Liver (tissue), 9 donors: ENCODE results near the gene VEGFD. TPM values are rescaled to one million over a fixed set of nuclear protein-coding genes. Genes with fewer than 3 reads are reported as not detected.

Experiments
- DNase-seq: peaks from one replicate; pipeline ENCODE4 v3.0.0-alpha.2; 2017; ENCODE audit warnings: low spot score
- H3K27ac ChIP-seq, 2 donors: one replicate each; pipeline ENCODE4 v1.7.0; 2013; ENCODE audit warnings: inconsistent platforms in 2 of 2, low read length in 2 of 2, control low read depth in 1 of 2, low read depth in 1 of 2, mild to moderate bottlenecking in 1 of 2
- H3K27me3 ChIP-seq, 4 donors: one replicate each; pipeline versions ENCODE4 v1.6.1 to v1.7.0; 2013; ENCODE audit warnings: low read length in 3 of 4, inconsistent platforms in 1 of 4, mild to moderate bottlenecking in 1 of 4, moderate library complexity in 1 of 4; ENCODE audit not compliant: control insufficient read depth in 4 of 4, insufficient read depth in 4 of 4
- H3K36me3 ChIP-seq, 4 donors: one replicate each; pipeline versions ENCODE4 v1.6.1 to v1.7.0; 2013; ENCODE audit warnings: low read length in 3 of 4, mild to moderate bottlenecking in 3 of 4, low read depth in 1 of 4, moderate library complexity in 1 of 4; ENCODE audit not compliant: control insufficient read depth in 4 of 4, insufficient read depth in 3 of 4
- H3K4me1 ChIP-seq, 4 donors: one replicate each; pipeline versions ENCODE4 v1.6.1 to v1.7.0; 2013; ENCODE audit warnings: low read length in 3 of 4, mild to moderate bottlenecking in 3 of 4, moderate library complexity in 1 of 4; ENCODE audit not compliant: control insufficient read depth in 4 of 4, insufficient read depth in 4 of 4
- H3K4me3 ChIP-seq, 3 donors: one replicate each; pipeline versions ENCODE4 v1.6.1 to v1.7.0; 2013; ENCODE audit warnings: low read length in 3 of 3, control low read depth in 1 of 3, low read depth in 1 of 3, mild to moderate bottlenecking in 1 of 3
- H3K9ac ChIP-seq, 2 donors: one replicate each; pipeline ENCODE4 v1.7.0; 2013; ENCODE audit warnings: low read length in 2 of 2, mild to moderate bottlenecking in 2 of 2, moderate library complexity in 2 of 2, control low read depth in 1 of 2, low read depth in 1 of 2
- H3K9me3 ChIP-seq, 4 donors: one replicate each; pipeline versions ENCODE4 v1.6.1 to v1.7.0; 2013; ENCODE audit warnings: low read length in 3 of 4; ENCODE audit not compliant: control insufficient read depth in 4 of 4
- EGR1 ChIP-seq, 2 donors: IDR thresholded peaks; 2 replicates each; pipeline ENCODE4 v1.6.1; 2016 to 2018; ENCODE audit warnings: antibody characterized with exemption in 2 of 2, low read depth in 2 of 2
- FOXA1 ChIP-seq: IDR thresholded peaks from 2 replicates; pipeline ENCODE4 v1.6.1; 2016; ENCODE audit warnings: antibody characterized with exemption
- FOXA2 ChIP-seq: IDR thresholded peaks from 2 replicates; pipeline ENCODE4 v1.6.1; 2016; ENCODE audit warnings: antibody characterized with exemption
- GABPA ChIP-seq, 2 donors: IDR thresholded peaks in 1 of 2; conservative IDR thresholded peaks in 1 of 2; 2 replicates each; pipeline ENCODE4 v1.6.1; 2016; ENCODE audit warnings: antibody characterized with exemption in 2 of 2, mild to moderate bottlenecking in 1 of 2, moderate library complexity in 1 of 2
- HNF4A ChIP-seq, 2 donors: conservative IDR thresholded peaks; 2 replicates each; pipeline ENCODE4 v1.6.1; 2016; ENCODE audit warnings: antibody characterized with exemption in 2 of 2, mild to moderate bottlenecking in 2 of 2
- HNF4G ChIP-seq: IDR thresholded peaks from 2 replicates; pipeline ENCODE4 v1.6.1; 2016; ENCODE audit warnings: antibody characterized with exemption
- JUND ChIP-seq, 2 donors: IDR thresholded peaks; 2 replicates each; pipeline ENCODE4 v1.6.1; 2016; ENCODE audit warnings: antibody characterized with exemption in 2 of 2
- NR2F2 ChIP-seq: IDR thresholded peaks from 2 replicates; pipeline ENCODE4 v1.6.1; 2016; ENCODE audit warnings: antibody characterized with exemption
- RAD21 ChIP-seq, 2 donors: IDR thresholded peaks; 2 replicates each; pipeline ENCODE4 v1.6.1; 2016; ENCODE audit warnings: antibody characterized with exemption in 2 of 2, mild to moderate bottlenecking in 2 of 2
- RXRA ChIP-seq, 2 donors: IDR thresholded peaks; 2 replicates each; pipeline ENCODE4 v1.6.1; 2017 to 2018; ENCODE audit warnings: antibody characterized with exemption in 2 of 2, mild to moderate bottlenecking in 1 of 2
- SP1 ChIP-seq: IDR thresholded peaks from 2 replicates; pipeline ENCODE4 v1.6.1; 2018; ENCODE audit warnings: antibody characterized with exemption, mild to moderate bottlenecking
- TAF1 ChIP-seq: conservative IDR thresholded peaks from 2 replicates; pipeline ENCODE4 v1.6.1; 2016; ENCODE audit warnings: antibody characterized with exemption, mild to moderate bottlenecking
- YY1 ChIP-seq: IDR thresholded peaks from 2 replicates; pipeline ENCODE4 v1.6.1; 2016; ENCODE audit warnings: antibody characterized with exemption, mild to moderate bottlenecking
- WGBS: extraction: QIAGEN DNeasy Blood & Tissue Kit; methylation state at CpG from one replicate; pipeline ENCODE4 v1.1.7; 2013; 5-methylcytosine and 5-hydroxymethylcytosine counted together
- polyA plus RNA-seq, 2 donors: library from polyadenylated mRNA; stranded (reverse) in 1 of 2; unstranded in 1 of 2; fragments of 200-250 nt in 1 of 2; fragments of >200 nt in 1 of 2; fragmentation: Nextera tagmentation in 1 of 2; extraction: Ambion mirVana in 1 of 2; gene quantifications; one replicate each; pipeline versions ENCODE4 v1.2.1 to v1.2.3, GENCODE V29; 2013 to 2015
- total RNA-seq, 2 donors: library from RNA; depleted of rRNA; stranded (reverse); fragments of >200 nt; gene quantifications; one replicate each; pipeline ENCODE4 v1.2.3, GENCODE V29; 2014
- TF ChIP-seq, protein P1 (sequence below): IDR thresholded peaks from 2 replicates; pipeline ENCODE4 v1.6.1; 2016; ENCODE audit warnings: antibody characterized with exemption
- TF ChIP-seq, protein P2 (sequence below): fragments of 150-350 bp; IDR thresholded peaks from 2 replicates; pipeline ENCODE4 v1.5.1; 2017; ENCODE audit warnings: improper control_type of control experiment, low read depth, low read length; ENCODE audit not compliant: missing input control
- TF ChIP-seq, protein P3 (sequence below): IDR thresholded peaks from 2 replicates; pipeline ENCODE4 v1.6.1; 2016; ENCODE audit warnings: antibody characterized with exemption, mild to moderate bottlenecking
- TF ChIP-seq, protein P4 (sequence below): IDR thresholded peaks from 2 replicates; pipeline ENCODE4 v1.6.1; 2016; ENCODE audit warnings: antibody characterized with exemption
- TF ChIP-seq, protein P5 (sequence below): IDR thresholded peaks from 2 replicates; pipeline ENCODE4 v1.6.1; 2016; ENCODE audit warnings: antibody characterized with exemption
- donor health status: healthy.
- donor health status: healthy.
- donor health status: healthy.
- donor health status: healthy.
- donor health status: healthy.

VEGFD gene
- total and polyA plus RNA-seq, 4 donors, result 0.05 to 4.5 (median 0.64) TPM

DNA sequence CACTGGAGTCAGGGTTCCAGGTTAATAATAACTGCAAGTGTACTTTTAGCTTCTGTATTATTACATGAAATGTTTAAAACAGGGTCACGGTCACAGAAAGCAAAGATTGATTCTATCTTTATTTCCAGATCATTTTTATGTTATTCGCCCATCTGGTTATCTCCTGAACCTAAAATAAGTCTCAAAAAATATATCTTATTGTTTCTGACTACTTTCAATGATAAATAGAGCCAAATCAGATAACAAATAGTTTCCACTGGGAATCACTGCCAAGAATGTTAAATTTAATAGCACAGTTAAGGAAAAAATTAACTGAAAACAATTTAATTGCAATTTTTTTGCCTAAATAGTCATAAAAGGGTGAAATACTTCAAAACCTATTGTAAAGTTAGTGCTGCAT lies 17.2 kb upstream of the VEGFD start:
- Histone ChIP-seq H3K4me3 (no peak overlapping the region), H3K9me3 (peaks cover 0 to 4% (median 0%) of the 10 kb centered on the region in 4 donors), H3K9ac (no peak overlapping the region), H3K36me3 (no peaks in the 10 kb centered on the region), H3K4me1 (peaks cover 0 to 2% (median 0%) of the 10 kb centered on the region in 4 donors), H3K27ac (no peak overlapping the region), H3K27me3 (no peaks in the 10 kb centered on the region)
- DNase-seq, result no peak
- TF ChIP-seq HNF4A (conservative IDR thresholded peaks at IDR 0.05), result no peak
- TF ChIP-seq GABPA (IDR thresholded peaks at IDR 0.05 in 1 of 2, conservative IDR thresholded peaks at IDR 0.05 in 1 of 2), result no peak
- TF ChIP-seq FOXA1, result no peak
- TF ChIP-seq, protein P1, sequence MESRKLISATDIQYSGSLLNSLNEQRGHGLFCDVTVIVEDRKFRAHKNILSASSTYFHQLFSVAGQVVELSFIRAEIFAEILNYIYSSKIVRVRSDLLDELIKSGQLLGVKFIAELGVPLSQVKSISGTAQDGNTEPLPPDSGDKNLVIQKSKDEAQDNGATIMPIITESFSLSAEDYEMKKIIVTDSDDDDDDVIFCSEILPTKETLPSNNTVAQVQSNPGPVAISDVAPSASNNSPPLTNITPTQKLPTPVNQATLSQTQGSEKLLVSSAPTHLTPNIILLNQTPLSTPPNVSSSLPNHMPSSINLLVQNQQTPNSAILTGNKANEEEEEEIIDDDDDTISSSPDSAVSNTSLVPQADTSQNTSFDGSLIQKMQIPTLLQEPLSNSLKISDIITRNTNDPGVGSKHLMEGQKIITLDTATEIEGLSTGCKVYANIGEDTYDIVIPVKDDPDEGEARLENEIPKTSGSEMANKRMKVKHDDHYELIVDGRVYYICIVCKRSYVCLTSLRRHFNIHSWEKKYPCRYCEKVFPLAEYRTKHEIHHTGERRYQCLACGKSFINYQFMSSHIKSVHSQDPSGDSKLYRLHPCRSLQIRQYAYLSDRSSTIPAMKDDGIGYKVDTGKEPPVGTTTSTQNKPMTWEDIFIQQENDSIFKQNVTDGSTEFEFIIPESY, result no peak
- TF ChIP-seq TAF1, result no peak
- TF ChIP-seq, protein P2, sequence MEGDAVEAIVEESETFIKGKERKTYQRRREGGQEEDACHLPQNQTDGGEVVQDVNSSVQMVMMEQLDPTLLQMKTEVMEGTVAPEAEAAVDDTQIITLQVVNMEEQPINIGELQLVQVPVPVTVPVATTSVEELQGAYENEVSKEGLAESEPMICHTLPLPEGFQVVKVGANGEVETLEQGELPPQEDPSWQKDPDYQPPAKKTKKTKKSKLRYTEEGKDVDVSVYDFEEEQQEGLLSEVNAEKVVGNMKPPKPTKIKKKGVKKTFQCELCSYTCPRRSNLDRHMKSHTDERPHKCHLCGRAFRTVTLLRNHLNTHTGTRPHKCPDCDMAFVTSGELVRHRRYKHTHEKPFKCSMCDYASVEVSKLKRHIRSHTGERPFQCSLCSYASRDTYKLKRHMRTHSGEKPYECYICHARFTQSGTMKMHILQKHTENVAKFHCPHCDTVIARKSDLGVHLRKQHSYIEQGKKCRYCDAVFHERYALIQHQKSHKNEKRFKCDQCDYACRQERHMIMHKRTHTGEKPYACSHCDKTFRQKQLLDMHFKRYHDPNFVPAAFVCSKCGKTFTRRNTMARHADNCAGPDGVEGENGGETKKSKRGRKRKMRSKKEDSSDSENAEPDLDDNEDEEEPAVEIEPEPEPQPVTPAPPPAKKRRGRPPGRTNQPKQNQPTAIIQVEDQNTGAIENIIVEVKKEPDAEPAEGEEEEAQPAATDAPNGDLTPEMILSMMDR, result no peak
- 39% methylated on average over 2 of the region's 2 CpGs for WGBS

DNA sequence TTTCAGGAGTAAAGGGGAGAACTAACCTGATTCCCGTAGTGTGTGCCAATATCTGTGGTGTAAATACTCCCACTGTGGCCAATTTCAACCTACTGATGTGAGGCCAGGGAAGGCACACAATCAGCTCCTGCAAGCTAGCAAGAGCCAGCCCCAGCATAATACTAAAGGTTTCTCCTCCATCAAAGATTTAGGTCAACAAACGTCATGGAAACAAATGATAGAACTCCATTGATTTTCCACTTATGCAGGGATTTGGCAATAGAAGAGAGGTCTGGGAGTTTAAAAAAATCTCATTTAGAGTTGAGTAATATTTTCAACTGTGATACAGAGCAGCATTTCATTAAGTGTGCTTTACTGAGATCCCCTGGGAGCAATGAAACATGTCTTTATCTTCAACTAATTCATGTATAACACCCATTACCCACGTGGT lies 15.8 kb upstream of the VEGFD start:
- 34% methylated on average over 3 of the region's 3 CpGs for WGBS
- TF ChIP-seq GABPA (IDR thresholded peaks at IDR 0.05 in 1 of 2, conservative IDR thresholded peaks at IDR 0.05 in 1 of 2), result no peak
- TF ChIP-seq SP1, result peak; percentile 81
- TF ChIP-seq, protein P3, sequence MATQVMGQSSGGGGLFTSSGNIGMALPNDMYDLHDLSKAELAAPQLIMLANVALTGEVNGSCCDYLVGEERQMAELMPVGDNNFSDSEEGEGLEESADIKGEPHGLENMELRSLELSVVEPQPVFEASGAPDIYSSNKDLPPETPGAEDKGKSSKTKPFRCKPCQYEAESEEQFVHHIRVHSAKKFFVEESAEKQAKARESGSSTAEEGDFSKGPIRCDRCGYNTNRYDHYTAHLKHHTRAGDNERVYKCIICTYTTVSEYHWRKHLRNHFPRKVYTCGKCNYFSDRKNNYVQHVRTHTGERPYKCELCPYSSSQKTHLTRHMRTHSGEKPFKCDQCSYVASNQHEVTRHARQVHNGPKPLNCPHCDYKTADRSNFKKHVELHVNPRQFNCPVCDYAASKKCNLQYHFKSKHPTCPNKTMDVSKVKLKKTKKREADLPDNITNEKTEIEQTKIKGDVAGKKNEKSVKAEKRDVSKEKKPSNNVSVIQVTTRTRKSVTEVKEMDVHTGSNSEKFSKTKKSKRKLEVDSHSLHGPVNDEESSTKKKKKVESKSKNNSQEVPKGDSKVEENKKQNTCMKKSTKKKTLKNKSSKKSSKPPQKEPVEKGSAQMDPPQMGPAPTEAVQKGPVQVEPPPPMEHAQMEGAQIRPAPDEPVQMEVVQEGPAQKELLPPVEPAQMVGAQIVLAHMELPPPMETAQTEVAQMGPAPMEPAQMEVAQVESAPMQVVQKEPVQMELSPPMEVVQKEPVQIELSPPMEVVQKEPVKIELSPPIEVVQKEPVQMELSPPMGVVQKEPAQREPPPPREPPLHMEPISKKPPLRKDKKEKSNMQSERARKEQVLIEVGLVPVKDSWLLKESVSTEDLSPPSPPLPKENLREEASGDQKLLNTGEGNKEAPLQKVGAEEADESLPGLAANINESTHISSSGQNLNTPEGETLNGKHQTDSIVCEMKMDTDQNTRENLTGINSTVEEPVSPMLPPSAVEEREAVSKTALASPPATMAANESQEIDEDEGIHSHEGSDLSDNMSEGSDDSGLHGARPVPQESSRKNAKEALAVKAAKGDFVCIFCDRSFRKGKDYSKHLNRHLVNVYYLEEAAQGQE, result peak; percentile 48
- TF ChIP-seq TAF1, result peak; percentile 20
- no peak for TF ChIP-seq NR2F2
- TF ChIP-seq, protein P1, result peak; percentile 20
- TF ChIP-seq, protein P2, result no peak
- peak; percentile 41 to 45 for TF ChIP-seq HNF4A (conservative IDR thresholded peaks at IDR 0.05)
- peak; percentile 75 to 91 for TF ChIP-seq EGR1 (IDR thresholded peaks at IDR 0.05; ENCODE audit: low read depth in 2 of 2)
- no peak for TF ChIP-seq FOXA2
- TF ChIP-seq, protein P4, sequence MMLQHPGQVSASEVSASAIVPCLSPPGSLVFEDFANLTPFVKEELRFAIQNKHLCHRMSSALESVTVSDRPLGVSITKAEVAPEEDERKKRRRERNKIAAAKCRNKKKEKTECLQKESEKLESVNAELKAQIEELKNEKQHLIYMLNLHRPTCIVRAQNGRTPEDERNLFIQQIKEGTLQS, result peak; percentile 59
- TF ChIP-seq JUND (IDR thresholded peaks at IDR 0.05), result peak; percentile 63 to 67
- peak; percentile 37 for TF ChIP-seq YY1
- TF ChIP-seq, protein P5, sequence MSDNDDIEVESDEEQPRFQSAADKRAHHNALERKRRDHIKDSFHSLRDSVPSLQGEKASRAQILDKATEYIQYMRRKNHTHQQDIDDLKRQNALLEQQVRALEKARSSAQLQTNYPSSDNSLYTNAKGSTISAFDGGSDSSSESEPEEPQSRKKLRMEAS, result no peak
- peak; percentile 75 for TF ChIP-seq RXRA (IDR thresholded peaks at IDR 0.05)
- no peak for TF ChIP-seq FOXA1
- no peak for TF ChIP-seq HNF4G
- peak; percentile 25 to 28 for TF ChIP-seq RAD21 (IDR thresholded peaks at IDR 0.05)
- peaks cover 0 to 2% (median 0%) of the 10 kb centered on the region in 4 donors for H3K36me3 ChIP-seq
- H3K9me3 ChIP-seq, result peaks cover 0 to 4% (median 0%) of the 10 kb centered on the region in 4 donors
- H3K4me1 ChIP-seq, result peaks cover 0 to 2% (median 0%) of the 10 kb centered on the region in 4 donors
- H3K27me3 ChIP-seq, result no peaks in the 10 kb centered on the region
- H3K9ac ChIP-seq, result no peak overlapping the region
- no peak overlapping the region for H3K27ac ChIP-seq
- no peak overlapping the region for H3K4me3 ChIP-seq
- DNase-seq, result no peak
